KMS-11 (cell line): ENCODE results near the gene C10orf67.

Experiments
- H2AFZ ChIP-seq: fragments of 200-600 bp; sonication (generic); 2 replicates; pipeline ENCODE4 v1.6.1; 2016; ENCODE audit warnings: antibody characterized with exemption, mixed run types, low read depth
- H3K27ac ChIP-seq: fragments of 200-600 bp; sonication (generic); 2 replicates; pipeline ENCODE4 v1.6.1; 2016; ENCODE audit warnings: mild to moderate bottlenecking, mixed run types
- H3K27me3 ChIP-seq: fragments of 200-600 bp; sonication (generic); 2 replicates; pipeline ENCODE4 v1.6.1; 2017; ENCODE audit warnings: mild to moderate bottlenecking, low read depth, mixed run types, moderate library complexity; ENCODE audit not compliant: insufficient read depth
- H3K36me3 ChIP-seq: fragments of 200-600 bp; sonication (generic); 2 replicates; pipeline ENCODE4 v1.6.1; 2017; ENCODE audit warnings: mild to moderate bottlenecking, mixed run types; ENCODE audit not compliant: insufficient read depth
- H3K4me1 ChIP-seq: fragments of 200-600 bp; sonication (generic); 2 replicates; pipeline ENCODE4 v1.6.1; 2016; ENCODE audit warnings: mild to moderate bottlenecking, low read depth, mixed run types; ENCODE audit not compliant: poor library complexity, severe bottlenecking
- H3K4me2 ChIP-seq: fragments of 200-600 bp; sonication (generic); 2 replicates; pipeline ENCODE4 v1.7.0; 2016; ENCODE audit warnings: mild to moderate bottlenecking, mixed run types
- H3K4me3 ChIP-seq: fragments of 200-600 bp; sonication (generic); IDR thresholded peaks from 2 replicates; pipeline ENCODE4 v1.6.1; 2017; ENCODE audit warnings: low read depth, low read length, mixed read lengths; ENCODE audit not compliant: insufficient read depth
- H3K79me2 ChIP-seq: fragments of 200-600 bp; sonication (generic); 2 replicates; pipeline ENCODE4 v1.6.1; 2016; ENCODE audit warnings: low read depth, mixed run types; ENCODE audit not compliant: insufficient read depth
- H3K9ac ChIP-seq: fragments of 200-600 bp; sonication (generic); 2 replicates; pipeline ENCODE4 v1.6.1; 2016; ENCODE audit warnings: mild to moderate bottlenecking, mixed run types
- H4K20me1 ChIP-seq: fragments of 200-600 bp; sonication (generic); 2 replicates; pipeline ENCODE4 v1.6.1; 2016; ENCODE audit warnings: mild to moderate bottlenecking, mixed run types; ENCODE audit not compliant: insufficient read depth
- TF ChIP-seq, protein P1 (sequence below): fragments of 200-600 bp; sonication (generic); conservative IDR thresholded peaks from 2 replicates; pipeline ENCODE4 v1.6.1; 2017; ENCODE audit warnings: low read depth, mild to moderate bottlenecking, antibody characterized with exemption, low read length, moderate library complexity, mixed read lengths

The C10orf67 gene

DNA sequence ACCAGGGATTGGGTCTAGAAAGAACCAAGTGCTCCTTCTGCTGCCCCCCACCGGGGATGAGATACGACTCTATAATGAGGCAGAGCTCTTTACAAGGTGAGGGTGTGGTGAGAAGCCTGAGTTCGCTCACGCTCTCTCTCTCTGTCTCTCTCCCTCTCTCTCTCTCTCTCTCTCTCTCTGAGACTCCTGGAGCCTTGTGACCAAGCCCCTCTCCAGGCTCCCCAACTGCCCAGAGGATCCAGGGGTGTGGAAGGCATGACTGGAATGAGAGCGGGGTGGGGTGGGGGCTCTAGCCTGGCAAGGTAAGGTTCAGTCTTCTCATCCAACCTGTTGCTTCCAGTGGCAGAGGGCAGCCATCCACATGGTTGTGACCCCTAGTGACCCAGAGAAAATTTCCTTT lies 155.6 kb downstream of the C10orf67 start:
- Histone ChIP-seq H2AFZ (no peak overlapping the region), H3K27ac (no peak overlapping the region), H3K9ac (no peak overlapping the region), H3K36me3 (no peaks in the 10 kb centered on the region), H3K4me3 (no peak overlapping the region), H3K79me2 (no peaks in the 10 kb centered on the region), H3K27me3 (no peaks in the 10 kb centered on the region), H3K4me1 (no peaks in the 10 kb centered on the region), H3K4me2 (no peak overlapping the region), H4K20me1 (no peaks in the 10 kb centered on the region)
- TF ChIP-seq, protein P1, sequence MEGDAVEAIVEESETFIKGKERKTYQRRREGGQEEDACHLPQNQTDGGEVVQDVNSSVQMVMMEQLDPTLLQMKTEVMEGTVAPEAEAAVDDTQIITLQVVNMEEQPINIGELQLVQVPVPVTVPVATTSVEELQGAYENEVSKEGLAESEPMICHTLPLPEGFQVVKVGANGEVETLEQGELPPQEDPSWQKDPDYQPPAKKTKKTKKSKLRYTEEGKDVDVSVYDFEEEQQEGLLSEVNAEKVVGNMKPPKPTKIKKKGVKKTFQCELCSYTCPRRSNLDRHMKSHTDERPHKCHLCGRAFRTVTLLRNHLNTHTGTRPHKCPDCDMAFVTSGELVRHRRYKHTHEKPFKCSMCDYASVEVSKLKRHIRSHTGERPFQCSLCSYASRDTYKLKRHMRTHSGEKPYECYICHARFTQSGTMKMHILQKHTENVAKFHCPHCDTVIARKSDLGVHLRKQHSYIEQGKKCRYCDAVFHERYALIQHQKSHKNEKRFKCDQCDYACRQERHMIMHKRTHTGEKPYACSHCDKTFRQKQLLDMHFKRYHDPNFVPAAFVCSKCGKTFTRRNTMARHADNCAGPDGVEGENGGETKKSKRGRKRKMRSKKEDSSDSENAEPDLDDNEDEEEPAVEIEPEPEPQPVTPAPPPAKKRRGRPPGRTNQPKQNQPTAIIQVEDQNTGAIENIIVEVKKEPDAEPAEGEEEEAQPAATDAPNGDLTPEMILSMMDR: no peak

DNA sequence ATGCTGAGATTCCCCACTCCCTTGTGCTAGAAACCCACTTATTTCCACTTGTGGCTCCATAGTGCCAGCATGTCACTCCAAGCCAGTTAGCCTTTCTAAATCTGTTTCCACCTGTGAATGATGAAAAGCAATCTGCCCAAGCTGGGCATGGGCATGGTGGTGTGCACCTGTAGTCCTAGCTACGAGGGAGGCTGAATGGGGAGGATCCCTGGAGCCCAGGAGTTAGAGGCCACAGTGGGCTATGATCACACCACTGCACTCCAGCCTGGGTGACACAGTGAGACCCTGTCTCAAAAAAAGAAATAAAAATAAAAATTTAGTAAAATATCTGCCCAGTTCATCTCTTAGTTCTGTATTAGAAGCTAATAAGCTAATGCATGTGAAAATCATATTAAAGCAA lies 157.4 kb downstream of the C10orf67 start:
- H3K4me1 ChIP-seq: no peaks in the 10 kb centered on the region
- H3K27me3 ChIP-seq: no peaks in the 10 kb centered on the region
- H3K27ac ChIP-seq: no peak overlapping the region
- H3K79me2 ChIP-seq: no peaks in the 10 kb centered on the region
- H2AFZ ChIP-seq: no peak overlapping the region
- H3K4me3 ChIP-seq: no peak overlapping the region
- H3K9ac ChIP-seq: no peak overlapping the region
- H3K36me3 ChIP-seq: no peaks in the 10 kb centered on the region
- TF ChIP-seq, protein P1: no peak
- no peaks in the 10 kb centered on the region for H4K20me1 ChIP-seq
- H3K4me2 ChIP-seq: no peak overlapping the region

DNA sequence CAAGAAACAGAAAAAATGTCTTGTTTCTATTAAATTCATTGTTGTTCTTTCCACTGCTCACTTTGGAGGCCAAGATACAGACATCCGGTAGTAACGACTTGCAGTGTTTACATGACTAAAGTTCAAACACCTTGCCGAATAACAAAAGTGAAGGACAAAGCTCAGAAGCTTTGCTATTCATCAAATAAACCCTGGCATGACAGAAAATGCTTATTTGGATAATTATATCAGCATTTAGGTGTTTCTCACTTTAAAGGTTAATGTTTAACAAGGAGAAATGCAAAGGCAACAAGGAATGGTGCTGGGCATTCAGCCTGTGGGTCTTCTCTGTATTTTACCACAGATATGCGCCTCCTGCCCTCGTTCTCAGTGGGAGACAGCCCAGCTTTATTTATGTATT lies 157.9 kb downstream of the C10orf67 start:
- Histone ChIP-seq H2AFZ (no peak overlapping the region), H3K4me2 (no peak overlapping the region), H3K36me3 (no peaks in the 10 kb centered on the region), H3K4me3 (no peak overlapping the region), H3K9ac (no peak overlapping the region), H4K20me1 (no peaks in the 10 kb centered on the region), H3K27ac (no peak overlapping the region), H3K27me3 (no peaks in the 10 kb centered on the region), H3K79me2 (no peaks in the 10 kb centered on the region), H3K4me1 (no peaks in the 10 kb centered on the region)
- TF ChIP-seq, protein P1: no peak

DNA sequence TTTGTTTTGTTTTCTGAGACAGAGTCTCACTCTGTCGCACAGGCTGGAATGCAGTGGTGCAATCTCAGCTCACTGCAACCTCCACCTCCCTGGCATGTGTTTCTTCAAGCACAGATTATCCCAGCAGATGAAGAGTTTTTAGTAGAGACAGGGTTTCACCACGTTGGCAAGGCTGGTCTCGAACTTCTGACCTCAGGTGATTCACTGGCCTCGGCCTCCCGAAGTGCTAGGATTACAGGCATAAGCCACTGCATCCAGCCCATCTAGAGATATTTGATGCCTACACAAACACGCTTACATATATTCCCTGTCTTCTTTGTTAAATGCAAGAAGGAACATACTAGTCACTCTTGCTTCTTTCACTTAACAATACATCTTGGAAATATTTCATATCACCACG lies 158.4 kb downstream of the C10orf67 start:
- Histone ChIP-seq H3K79me2 (no peaks in the 10 kb centered on the region), H3K4me2 (no peak overlapping the region), H2AFZ (no peak overlapping the region), H3K27ac (no peak overlapping the region), H4K20me1 (no peaks in the 10 kb centered on the region), H3K4me1 (no peaks in the 10 kb centered on the region), H3K4me3 (no peak overlapping the region), H3K9ac (no peak overlapping the region), H3K36me3 (no peaks in the 10 kb centered on the region), H3K27me3 (no peaks in the 10 kb centered on the region)
- TF ChIP-seq, protein P1: no peak
